Renal pelvis (tissue), 4 donors: ENCODE data around the gene CETN1. TPM values are rescaled to one million over a fixed set of nuclear protein-coding genes. Genes with fewer than 3 reads are reported as not detected.

Experiments used
- DNase-seq: peaks from one replicate; pipeline ENCODE4 v3.0.0-alpha.2; 2013
- polyA plus RNA-seq, 3 donors: library from polyadenylated mRNA; unstranded; fragments of 120-200 nt; gene quantifications; one replicate each; pipeline ENCODE4 v1.2.1, GENCODE V29; 2013; ENCODE audit not compliant: insufficient read length in 3 of 3

The CETN1 gene
- polyA plus RNA-seq, 3 donors = not detected

GRCh38 chr18:576924-577323, 3.3 kb upstream of the CETN1 start:
- no peak for DNase-seq

GRCh38 chr18:577643-578375, 2.4 kb upstream of the CETN1 start:
- DNase-seq = no peak

DNA sequence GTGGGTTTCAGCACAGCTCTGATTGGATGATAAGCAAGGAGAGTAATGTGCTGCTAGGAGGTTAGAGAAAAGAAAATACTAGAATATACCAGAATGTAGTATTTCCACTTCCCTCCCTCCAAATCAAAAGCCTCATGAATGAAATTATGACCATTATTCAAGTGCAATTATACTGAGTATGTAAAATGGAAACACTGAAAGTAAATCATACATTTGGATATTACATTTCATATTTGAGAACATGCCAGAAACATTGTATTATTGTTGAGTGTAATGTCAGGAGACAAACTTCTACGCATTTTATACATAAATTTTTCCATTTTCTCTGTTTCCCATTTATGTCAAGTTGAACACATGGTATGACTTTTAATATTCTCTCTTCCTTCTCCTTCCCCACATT, 942 bp upstream of the CETN1 start:
- no peak for DNase-seq

GRCh38 chr18:581096-581495, 916 bp downstream of the CETN1 start:
- DNase-seq = no peak

GRCh38 chr18:582465-582864, 2.3 kb downstream of the CETN1 start:
- no peak for DNase-seq

DNA sequence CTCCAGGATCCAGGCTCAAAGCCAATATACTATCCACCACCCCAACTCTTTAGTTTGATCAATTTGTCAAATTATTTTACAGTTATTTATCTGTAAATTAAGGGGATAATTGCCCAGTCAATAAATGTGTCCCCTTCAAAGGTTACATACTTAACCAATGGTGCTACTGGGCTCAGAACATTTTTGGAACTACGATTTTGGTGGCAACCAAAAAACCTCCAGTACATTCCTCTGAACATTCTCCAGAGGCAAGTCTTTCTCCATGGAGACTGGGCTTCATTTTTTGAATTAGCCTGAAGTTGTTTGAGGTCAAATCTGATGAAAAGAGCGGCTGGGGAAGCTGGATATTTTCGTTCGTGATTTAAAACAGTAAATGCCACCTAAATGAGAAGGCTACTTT, 14.9 kb downstream of the CETN1 start:
- DNase-seq = no peak

DNA sequence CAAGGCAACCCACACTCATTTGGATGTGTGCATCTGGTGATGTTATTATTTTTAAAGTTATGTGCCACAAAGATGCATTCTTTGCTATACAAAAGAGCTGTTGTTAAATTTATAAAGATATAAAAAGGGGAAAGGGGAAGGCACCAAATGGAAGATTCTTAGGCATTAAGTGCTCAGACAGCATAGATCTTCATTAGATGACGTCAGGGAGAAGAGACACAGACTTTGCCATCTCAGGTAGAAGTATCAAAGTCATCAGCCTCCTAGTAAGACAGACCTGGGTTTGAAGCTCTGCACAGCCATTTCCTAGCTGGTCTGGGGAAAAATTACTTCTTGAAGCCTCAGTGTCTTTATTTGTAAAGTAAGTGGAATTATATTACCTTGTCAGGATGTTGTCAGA, 15.4 kb downstream of the CETN1 start:
- DNase-seq = no peak

DNA sequence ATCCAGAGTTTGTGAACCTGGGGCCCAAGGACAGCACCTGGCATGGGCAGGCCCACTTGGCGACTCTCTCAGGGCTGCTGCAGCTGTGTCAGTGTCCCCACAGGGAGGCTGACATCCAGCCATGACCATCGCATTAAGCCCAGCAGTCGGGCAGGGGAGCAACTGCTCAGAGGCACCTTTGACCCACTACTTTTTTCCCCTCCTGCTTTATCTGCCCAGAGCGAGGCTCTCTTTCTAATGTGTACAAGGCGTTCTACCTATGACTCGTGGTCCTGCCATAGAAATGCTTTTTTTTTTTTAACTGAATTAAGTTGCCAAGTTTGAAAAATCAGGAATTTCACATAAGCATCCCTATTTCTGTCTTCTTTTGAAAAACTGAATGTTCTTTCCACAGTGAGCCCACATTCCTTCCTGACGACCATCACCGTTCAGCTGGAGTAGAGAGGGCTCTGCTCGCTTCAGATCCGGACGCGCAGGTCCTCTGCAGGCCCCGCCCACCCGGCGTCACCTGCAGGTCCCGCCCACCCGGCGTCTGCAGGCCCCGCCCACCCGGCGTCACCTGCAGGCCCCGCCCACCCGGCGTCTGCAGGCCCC, 16.2 kb downstream of the CETN1 start:
- DNase-seq = peak; percentile 66

DNA sequence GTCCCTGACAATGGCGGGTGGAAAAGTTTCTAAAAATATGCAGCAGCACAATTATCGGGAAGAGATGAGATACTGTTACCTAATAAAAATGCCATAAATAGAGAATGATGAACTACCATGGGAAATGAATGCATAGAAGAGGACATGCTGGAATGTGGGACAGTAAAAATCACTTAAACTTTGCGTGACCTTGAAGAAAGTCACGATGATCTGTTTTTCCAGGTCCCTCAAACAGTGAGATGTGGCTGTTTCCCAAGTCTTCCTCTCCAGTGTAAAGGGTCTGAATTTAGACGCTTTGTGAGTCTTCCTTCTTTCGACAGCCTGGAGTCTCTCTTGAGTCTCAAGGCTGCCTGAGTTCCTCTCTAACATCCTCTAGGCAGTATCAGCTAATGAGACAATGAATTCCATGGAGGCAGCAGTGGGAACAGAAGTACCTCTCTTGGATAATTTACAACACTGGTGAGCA, 18.0 kb downstream of the CETN1 start:
- no peak for DNase-seq

DNA sequence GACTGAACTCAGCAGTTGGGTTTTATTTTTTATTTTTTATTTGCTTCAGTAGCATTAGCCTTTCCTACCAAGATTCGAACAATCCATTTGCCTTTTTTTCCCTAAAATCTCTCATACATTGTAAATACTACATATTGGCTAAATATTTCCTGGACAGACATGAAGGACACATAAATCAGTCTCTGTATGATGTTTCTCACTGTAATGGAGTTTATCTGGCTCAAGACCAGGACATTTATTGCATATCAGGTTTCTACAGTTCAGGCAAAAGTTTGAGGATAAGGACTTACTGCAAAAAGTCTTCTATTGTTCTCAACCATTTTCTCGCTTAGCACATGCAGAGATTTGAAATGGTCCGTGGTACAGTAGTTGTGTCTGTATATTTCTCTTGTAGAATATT, 19.9 kb downstream of the CETN1 start:
- no peak for DNase-seq

- no peak for DNase-seq
Observed at GRCh38 chr18:604771-605170, 24.6 kb downstream of the CETN1 start.

GRCh38 chr18:607930-608329, 27.8 kb downstream of the CETN1 start:
- DNase-seq = no peak

DNA sequence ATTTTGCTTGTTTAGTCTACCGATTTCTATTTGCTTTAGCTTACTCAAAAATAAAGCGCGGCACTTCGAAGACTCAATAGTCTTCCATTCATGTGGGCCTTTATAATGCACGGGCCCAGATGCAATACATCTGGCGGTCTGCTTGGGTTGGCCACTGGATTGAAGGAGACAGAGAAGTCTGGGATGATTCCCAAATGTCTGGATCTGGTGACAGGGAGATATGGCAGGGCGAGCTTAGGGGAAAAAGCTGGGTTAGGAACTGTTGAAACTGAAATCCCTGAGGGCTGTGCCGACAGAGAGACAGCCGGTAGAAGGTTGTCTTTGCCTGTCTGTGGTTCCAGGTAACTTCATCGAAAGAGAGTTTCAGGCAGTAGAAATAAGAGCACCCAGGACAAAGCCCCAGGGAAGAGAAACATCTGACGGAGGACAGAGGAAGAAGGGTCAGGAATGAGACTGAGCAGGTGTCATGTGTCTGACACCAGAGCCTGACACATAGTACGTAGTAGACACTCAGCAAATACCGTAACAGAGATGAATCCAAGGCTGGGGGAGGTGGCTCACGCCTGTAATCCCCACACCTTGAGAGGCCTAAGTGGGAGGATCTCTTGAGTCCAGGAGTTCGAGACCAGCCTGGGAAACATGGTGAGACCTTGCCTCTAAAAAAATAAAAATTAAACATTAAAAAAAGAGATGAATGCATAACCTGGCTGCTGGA, 30.2 kb downstream of the CETN1 start:
- DNase-seq = peak; percentile 45

GRCh38 chr18:612156-612555, 32.0 kb downstream of the CETN1 start:
- DNase-seq = no peak

- DNase-seq = no peak
Observed at GRCh38 chr18:614193-614592, 34.0 kb downstream of the CETN1 start.

DNA sequence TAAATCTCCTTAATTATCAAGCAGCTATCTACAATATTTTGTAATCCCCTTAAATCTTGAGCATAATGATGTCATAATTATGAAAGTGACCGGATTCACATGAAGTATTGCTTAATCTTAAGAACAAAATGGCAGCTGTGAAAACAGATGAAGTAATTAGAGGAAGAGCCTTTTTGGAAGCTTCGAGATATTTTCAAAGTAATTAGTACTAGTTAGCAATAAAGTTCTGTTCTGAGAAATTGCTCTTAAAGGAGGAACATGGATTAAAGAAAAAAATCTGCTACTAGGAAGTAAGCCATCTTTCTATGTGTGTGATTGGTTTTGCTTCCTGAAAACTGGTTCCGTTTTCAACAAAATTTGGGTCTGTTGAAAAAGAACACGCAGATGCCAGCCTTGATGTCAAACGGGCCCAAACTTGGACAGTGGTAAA, 34.9 kb downstream of the CETN1 start:
- no peak for DNase-seq

DNA sequence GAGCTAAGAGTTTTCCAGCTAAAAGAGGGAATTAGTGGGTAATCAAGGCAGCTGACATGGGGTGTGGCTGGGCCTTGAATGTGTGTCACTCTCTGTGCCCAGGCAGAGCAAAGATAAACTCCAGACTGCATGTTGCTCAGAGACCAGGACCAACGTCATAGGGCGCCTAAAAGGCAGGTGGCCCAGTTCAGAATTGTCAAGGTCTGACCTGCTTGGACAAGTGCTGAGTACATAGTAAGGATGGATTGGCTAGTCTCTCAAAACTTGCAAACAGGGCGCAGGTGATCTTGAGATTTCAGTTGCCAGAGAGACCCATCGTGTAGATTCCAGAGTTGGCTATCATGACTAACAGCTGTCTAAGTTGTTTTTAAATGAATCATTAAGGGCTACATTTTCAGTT, 35.6 kb downstream of the CETN1 start:
- DNase-seq = no peak

- peak; percentile 26 for DNase-seq
Observed at GRCh38 chr18:616380-616995, 36.3 kb downstream of the CETN1 start.

GRCh38 chr18:617970-618504, 37.9 kb downstream of the CETN1 start:
- no peak for DNase-seq

- no peak for DNase-seq
Observed at GRCh38 chr18:618618-619017, 38.4 kb downstream of the CETN1 start.

GRCh38 chr18:621291-622043, 41.3 kb downstream of the CETN1 start:
- no peak for DNase-seq

DNA sequence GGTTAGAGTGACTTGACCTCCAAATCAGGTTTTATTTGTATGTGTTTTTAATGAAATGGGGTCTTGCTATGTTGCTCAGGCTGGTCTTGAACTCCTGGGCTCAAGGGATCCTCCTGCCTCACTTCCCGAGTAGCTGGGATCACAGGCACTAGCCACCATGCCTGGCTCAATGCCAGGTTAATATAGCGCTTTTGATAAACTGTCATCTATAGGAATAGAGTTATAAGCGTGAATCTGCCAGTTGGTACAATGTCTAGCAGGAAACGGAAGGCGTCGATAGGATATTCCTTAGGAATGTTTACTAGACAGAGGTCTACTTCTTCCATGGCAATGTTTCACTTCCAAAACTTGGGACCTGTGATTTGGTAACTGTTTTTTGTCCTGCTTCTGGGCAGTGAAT, 42.1 kb downstream of the CETN1 start:
- no peak for DNase-seq
